GM12892 (cell line): ENCODE data around the gene HSFX2.
"Not testable (repeated sequence)": the region's sequence is repeated elsewhere in the genome, so short reads cannot be mapped to it uniquely, and the experiment has no call there.

Experiments used
- POLR2A ChIP-seq: IDR thresholded peaks from 2 replicates; pipeline ENCODE4 v1.6.1; 2011; ENCODE audit warnings: low read depth, low read length, control low read depth
- POLR2AphosphoS5 ChIP-seq: IDR thresholded peaks from 2 replicates; pipeline ENCODE4 v1.6.1; 2011; ENCODE audit warnings: low read depth, low read length, control low read depth
- TAF1 ChIP-seq: IDR thresholded peaks from 2 replicates; pipeline ENCODE4 v1.6.1; 2011; ENCODE audit warnings: low read depth, mild to moderate bottlenecking, control low read depth, low read length, borderline replicate concordance

- not testable (repeated sequence) for TF ChIP-seq POLR2A, TAF1, POLR2AphosphoS5
These were observed 43.7 kb downstream of the HSFX2 start for GRCh38 chrX:149551245-149551938.
